Esophagus squamous epithelium (tissue), 4 donors: ENCODE measurements around the gene MED27.

ENCODE experiments used
- CTCF ChIP-seq, 6 experiments: fragments of 450-650 bp in 4 of 6; fragments of 200-600 bp in 2 of 6; sonication (generic) in 2 of 6; IDR thresholded peaks; one replicate each; pipeline ENCODE4 v1.5.1; 2016 to 2019; ENCODE audit warnings: antibody characterized with exemption in 6 of 6, mild to moderate bottlenecking in 4 of 6, moderate library complexity in 4 of 6
- POLR2A ChIP-seq, 4 donors: fragments of 450-650 bp; IDR thresholded peaks; one replicate each; pipeline ENCODE4 v1.6.1; 2017; ENCODE audit warnings: antibody characterized with exemption in 4 of 4, mild to moderate bottlenecking in 4 of 4, moderate library complexity in 3 of 4

GRCh38 chr9:132075853-132076252, 3.8 kb downstream of the MED27 start:
- TF ChIP-seq CTCF (IDR thresholded peaks at IDR 0.05): no peak
- no peak for TF ChIP-seq POLR2A (IDR thresholded peaks at IDR 0.05)
